GM21381 (cell line): ENCODE measurements around the gene SPACA5.
"Not testable (repeated sequence)": the region's sequence is repeated elsewhere in the genome, so short reads cannot be mapped to it uniquely, and the experiment has no call there.

Source experiments
- ATAC-seq: cut with Tn5 transposase; IDR thresholded peaks from one replicate; pipeline ENCODE4 v1.9.1; 2021; ENCODE audit warnings: mild to moderate bottlenecking, moderate library complexity; ENCODE audit not compliant: unreplicated experiment

Gene SPACA5

GRCh38 chrX:48006688-48007087 lies at the start of gene SPACA5:
Gene SPACA5, plus strand, starts transcription at chrX:48006988. Its CDS starts 815 bp downstream, at chrX:48007803.
- not testable (repeated sequence) for ATAC-seq

- ATAC-seq = not testable (repeated sequence)
These were observed 48.6 kb upstream of the SPACA5 start for GRCh38 chrX:47958206-47958605.

GRCh38 chrX:47958761-47959342 lies 47.9 kb upstream of the SPACA5 start:
- no peak for ATAC-seq

- ATAC-seq = no peak
These were observed 46.4 kb upstream of the SPACA5 start for GRCh38 chrX:47960406-47960805.

GRCh38 chrX:47961830-47962229 lies 45.0 kb upstream of the SPACA5 start:
- ATAC-seq = not testable (repeated sequence)

- not testable (repeated sequence) for ATAC-seq
These were observed 41.3 kb upstream of the SPACA5 start for GRCh38 chrX:47965526-47965925.

GRCh38 chrX:47973235-47973634 lies 33.6 kb upstream of the SPACA5 start:
- no peak for ATAC-seq

GRCh38 chrX:47976254-47977151 lies 30.3 kb upstream of the SPACA5 start:
- no peak for ATAC-seq

GRCh38 chrX:47991263-47992094 lies 15.3 kb upstream of the SPACA5 start:
- no peak for ATAC-seq

GRCh38 chrX:47992095-47992380 lies 14.8 kb upstream of the SPACA5 start:
- no peak for ATAC-seq

GRCh38 chrX:47992669-47993068 lies 14.1 kb upstream of the SPACA5 start:
- no peak for ATAC-seq

- ATAC-seq = no peak
These were observed 5.5 kb upstream of the SPACA5 start for GRCh38 chrX:48001260-48001659.

GRCh38 chrX:48002319-48002718 lies 4.5 kb upstream of the SPACA5 start:
- ATAC-seq = no peak

- ATAC-seq = no peak
These were observed 3.9 kb upstream of the SPACA5 start for GRCh38 chrX:48002929-48003328.

GRCh38 chrX:48003367-48003757 lies 3.4 kb upstream of the SPACA5 start:
- ATAC-seq = peak; percentile 7

GRCh38 chrX:48003758-48004457 lies 2.9 kb upstream of the SPACA5 start, which contains the start of gene ZNF182:
Gene ZNF182, minus strand, starts transcription at chrX:48003989. Its CDS starts 1,380 bp downstream, at chrX:48002609.
- ATAC-seq = peak; percentile 94

- ATAC-seq = not testable (repeated sequence)
These were observed 2.7 kb downstream of the SPACA5 start for GRCh38 chrX:48009445-48009960.

GRCh38 chrX:48016583-48017310 lies 10.0 kb downstream of the SPACA5 start:
- not testable (repeated sequence) for ATAC-seq

- ATAC-seq = not testable (repeated sequence)
These were observed 13.1 kb downstream of the SPACA5 start for GRCh38 chrX:48019892-48020291.

- ATAC-seq = not testable (repeated sequence)
These were observed 13.7 kb downstream of the SPACA5 start for GRCh38 chrX:48020472-48020871.
